H1 (cell line): ENCODE data around the gene KLHL36. TPM values are rescaled to one million over a fixed set of nuclear protein-coding genes. Genes with fewer than 3 reads are reported as not detected.

Experiments used
- BACH1 ChIP-seq: IDR thresholded peaks from 2 replicates; pipeline ENCODE4 v1.6.1; 2012; ENCODE audit warnings: low read length, improper control_type of control experiment
- CBX5 ChIP-seq: fragments of 300-800, 300-1000 bp; sonication (generic); IDR thresholded peaks from 2 replicates; pipeline ENCODE4 v1.7.1; 2016; ENCODE audit warnings: antibody characterized with exemption, low read length, low read depth
- CTBP2 ChIP-seq: IDR thresholded peaks from 2 replicates; pipeline ENCODE4 v1.7.0; 2011; ENCODE audit warnings: borderline replicate concordance, mild to moderate bottlenecking, moderate library complexity, mixed read lengths, low read length; ENCODE audit not compliant: insufficient read depth, insufficient read length
- GABPA ChIP-seq: IDR thresholded peaks from 2 replicates; pipeline ENCODE4 v1.6.1; 2011; ENCODE audit warnings: mild to moderate bottlenecking, low read length, moderate library complexity, borderline replicate concordance; ENCODE audit not compliant: insufficient read depth
- JUN ChIP-seq: IDR thresholded peaks from 2 replicates; pipeline ENCODE4 v1.6.1; 2011; ENCODE audit warnings: low read depth, mild to moderate bottlenecking, improper control_type of control experiment, low read length
- RAD21 ChIP-seq, 2 experiments: IDR thresholded peaks in 1 of 2; conservative IDR thresholded peaks in 1 of 2; 2 replicates each; pipeline ENCODE4 v1.6.1; 2011; ENCODE audit warnings: low read depth in 2 of 2, low read length in 2 of 2, improper control_type of control experiment in 1 of 2, inconsistent platforms in 1 of 2, mild to moderate bottlenecking in 1 of 2, moderate library complexity in 1 of 2
- SRF ChIP-seq: IDR thresholded peaks from 2 replicates; pipeline ENCODE4 v1.6.1; 2011; ENCODE audit warnings: mild to moderate bottlenecking, low read depth, low read length, moderate library complexity
- YY1 ChIP-seq: IDR thresholded peaks from 2 replicates; pipeline ENCODE4 v1.6.1; 2011; ENCODE audit warnings: low read depth, mild to moderate bottlenecking, low read length
- polyA plus RNA-seq, 7 experiments: library from polyadenylated mRNA; depleted of rRNA in 3 of 7; stranded (reverse) in 5 of 7; unstranded in 2 of 7; fragments of >200 nt in 5 of 7; fragments of 200-250 nt in 2 of 7; gene quantifications; 1 replicate in 5 of 7; 2 replicates in 1 of 7; 4 replicates in 1 of 7; pipeline versions ENCODE4 v1.2.1 to v1.2.3, GENCODE V29; 2011 to 2013; ENCODE audit warnings: missing spikeins in 2 of 7, mixed read lengths in 2 of 7
- total RNA-seq: library from RNA; stranded (reverse); fragmentation: NEBNext Ultra II Directional; extraction: Animal tissue kit (Norgen Biotek cat#: 25700); gene quantifications from 2 replicates; pipeline ENCODE4 v1.2.1, GENCODE V29; 2021
- TF ChIP-seq, protein P1 (sequence below): fragments of 300-600 bp; sonication (generic); IDR thresholded peaks from 2 replicates; pipeline ENCODE4 v1.7.1; 2012; ENCODE audit warnings: low read length, moderate library complexity, mild to moderate bottlenecking, inconsistent platforms; ENCODE audit not compliant: insufficient replicate concordance

KLHL36 gene
- total and polyA plus RNA-seq, 2 of the 8 experiments (the other 6 are each of a cell fraction or from before 2014, with no cell fraction given), result 22.9 to 33.6 TPM

DNA sequence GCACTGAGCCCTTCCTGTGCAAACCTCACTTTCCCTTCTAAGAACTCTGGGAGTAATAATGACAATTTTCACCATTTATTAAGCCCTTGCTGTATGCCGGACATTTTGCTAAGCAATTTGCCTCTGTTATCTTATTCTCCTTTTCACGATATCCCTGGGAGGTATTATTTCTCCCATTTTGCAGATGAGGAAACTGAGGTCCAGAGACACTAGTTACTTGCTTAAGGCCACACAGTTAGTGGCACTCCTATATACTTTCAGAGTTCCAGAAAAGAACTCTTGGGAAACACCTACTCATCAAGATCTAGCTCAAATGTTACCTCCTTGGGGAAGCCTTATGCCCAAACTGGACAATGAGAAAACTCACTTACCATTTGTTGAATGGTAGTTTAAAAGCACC lies 46.7 kb downstream of the KLHL36 start (continued):
- TF ChIP-seq, protein P1, sequence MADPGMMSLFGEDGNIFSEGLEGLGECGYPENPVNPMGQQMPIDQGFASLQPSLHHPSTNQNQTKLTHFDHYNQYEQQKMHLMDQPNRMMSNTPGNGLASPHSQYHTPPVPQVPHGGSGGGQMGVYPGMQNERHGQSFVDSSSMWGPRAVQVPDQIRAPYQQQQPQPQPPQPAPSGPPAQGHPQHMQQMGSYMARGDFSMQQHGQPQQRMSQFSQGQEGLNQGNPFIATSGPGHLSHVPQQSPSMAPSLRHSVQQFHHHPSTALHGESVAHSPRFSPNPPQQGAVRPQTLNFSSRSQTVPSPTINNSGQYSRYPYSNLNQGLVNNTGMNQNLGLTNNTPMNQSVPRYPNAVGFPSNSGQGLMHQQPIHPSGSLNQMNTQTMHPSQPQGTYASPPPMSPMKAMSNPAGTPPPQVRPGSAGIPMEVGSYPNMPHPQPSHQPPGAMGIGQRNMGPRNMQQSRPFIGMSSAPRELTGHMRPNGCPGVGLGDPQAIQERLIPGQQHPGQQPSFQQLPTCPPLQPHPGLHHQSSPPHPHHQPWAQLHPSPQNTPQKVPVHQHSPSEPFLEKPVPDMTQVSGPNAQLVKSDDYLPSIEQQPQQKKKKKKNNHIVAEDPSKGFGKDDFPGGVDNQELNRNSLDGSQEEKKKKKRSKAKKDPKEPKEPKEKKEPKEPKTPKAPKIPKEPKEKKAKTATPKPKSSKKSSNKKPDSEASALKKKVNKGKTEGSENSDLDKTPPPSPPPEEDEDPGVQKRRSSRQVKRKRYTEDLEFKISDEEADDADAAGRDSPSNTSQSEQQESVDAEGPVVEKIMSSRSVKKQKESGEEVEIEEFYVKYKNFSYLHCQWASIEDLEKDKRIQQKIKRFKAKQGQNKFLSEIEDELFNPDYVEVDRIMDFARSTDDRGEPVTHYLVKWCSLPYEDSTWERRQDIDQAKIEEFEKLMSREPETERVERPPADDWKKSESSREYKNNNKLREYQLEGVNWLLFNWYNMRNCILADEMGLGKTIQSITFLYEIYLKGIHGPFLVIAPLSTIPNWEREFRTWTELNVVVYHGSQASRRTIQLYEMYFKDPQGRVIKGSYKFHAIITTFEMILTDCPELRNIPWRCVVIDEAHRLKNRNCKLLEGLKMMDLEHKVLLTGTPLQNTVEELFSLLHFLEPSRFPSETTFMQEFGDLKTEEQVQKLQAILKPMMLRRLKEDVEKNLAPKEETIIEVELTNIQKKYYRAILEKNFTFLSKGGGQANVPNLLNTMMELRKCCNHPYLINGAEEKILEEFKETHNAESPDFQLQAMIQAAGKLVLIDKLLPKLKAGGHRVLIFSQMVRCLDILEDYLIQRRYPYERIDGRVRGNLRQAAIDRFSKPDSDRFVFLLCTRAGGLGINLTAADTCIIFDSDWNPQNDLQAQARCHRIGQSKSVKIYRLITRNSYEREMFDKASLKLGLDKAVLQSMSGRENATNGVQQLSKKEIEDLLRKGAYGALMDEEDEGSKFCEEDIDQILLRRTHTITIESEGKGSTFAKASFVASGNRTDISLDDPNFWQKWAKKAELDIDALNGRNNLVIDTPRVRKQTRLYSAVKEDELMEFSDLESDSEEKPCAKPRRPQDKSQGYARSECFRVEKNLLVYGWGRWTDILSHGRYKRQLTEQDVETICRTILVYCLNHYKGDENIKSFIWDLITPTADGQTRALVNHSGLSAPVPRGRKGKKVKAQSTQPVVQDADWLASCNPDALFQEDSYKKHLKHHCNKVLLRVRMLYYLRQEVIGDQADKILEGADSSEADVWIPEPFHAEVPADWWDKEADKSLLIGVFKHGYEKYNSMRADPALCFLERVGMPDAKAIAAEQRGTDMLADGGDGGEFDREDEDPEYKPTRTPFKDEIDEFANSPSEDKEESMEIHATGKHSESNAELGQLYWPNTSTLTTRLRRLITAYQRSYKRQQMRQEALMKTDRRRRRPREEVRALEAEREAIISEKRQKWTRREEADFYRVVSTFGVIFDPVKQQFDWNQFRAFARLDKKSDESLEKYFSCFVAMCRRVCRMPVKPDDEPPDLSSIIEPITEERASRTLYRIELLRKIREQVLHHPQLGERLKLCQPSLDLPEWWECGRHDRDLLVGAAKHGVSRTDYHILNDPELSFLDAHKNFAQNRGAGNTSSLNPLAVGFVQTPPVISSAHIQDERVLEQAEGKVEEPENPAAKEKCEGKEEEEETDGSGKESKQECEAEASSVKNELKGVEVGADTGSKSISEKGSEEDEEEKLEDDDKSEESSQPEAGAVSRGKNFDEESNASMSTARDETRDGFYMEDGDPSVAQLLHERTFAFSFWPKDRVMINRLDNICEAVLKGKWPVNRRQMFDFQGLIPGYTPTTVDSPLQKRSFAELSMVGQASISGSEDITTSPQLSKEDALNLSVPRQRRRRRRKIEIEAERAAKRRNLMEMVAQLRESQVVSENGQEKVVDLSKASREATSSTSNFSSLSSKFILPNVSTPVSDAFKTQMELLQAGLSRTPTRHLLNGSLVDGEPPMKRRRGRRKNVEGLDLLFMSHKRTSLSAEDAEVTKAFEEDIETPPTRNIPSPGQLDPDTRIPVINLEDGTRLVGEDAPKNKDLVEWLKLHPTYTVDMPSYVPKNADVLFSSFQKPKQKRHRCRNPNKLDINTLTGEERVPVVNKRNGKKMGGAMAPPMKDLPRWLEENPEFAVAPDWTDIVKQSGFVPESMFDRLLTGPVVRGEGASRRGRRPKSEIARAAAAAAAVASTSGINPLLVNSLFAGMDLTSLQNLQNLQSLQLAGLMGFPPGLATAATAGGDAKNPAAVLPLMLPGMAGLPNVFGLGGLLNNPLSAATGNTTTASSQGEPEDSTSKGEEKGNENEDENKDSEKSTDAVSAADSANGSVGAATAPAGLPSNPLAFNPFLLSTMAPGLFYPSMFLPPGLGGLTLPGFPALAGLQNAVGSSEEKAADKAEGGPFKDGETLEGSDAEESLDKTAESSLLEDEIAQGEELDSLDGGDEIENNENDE, result no peak
- TF ChIP-seq GABPA (no peak), RAD21 (IDR thresholded peaks at IDR 0.05 in 1 of 2, conservative IDR thresholded peaks at IDR 0.05 in 1 of 2; ENCODE audit: low read depth in 2 of 2, low read length in 2 of 2) (no peak), YY1 (no peak), CBX5 (no peak), BACH1 (no peak), JUN (no peak), CTBP2 (no peak), SRF (no peak)
- TF ChIP-seq, all 59 proteins: peak for 0
